ENCODE data around the gene LPIN1. TPM values are rescaled to one million over a fixed set of nuclear protein-coding genes. Genes with fewer than 3 reads are reported as not detected.

Gene LPIN1
- total and polyA plus RNA-seq, 2 of the 13 experiments (the other 11 are each of a cell fraction or from before 2014, with no cell fraction given): 9.7 to 19.4 TPM

- no peak for TF ChIP-seq GZF1 (CRISPR knock-in tag; IDR thresholded peaks at IDR 0.05)
- peak; percentile 25; the same call in 1 of the 2 replicates for TF ChIP-seq THAP11 (CRISPR knock-in tag; IDR thresholded peaks at IDR 0.05)
- TF ChIP-seq ZNF883 (CRISPR knock-in tag; IDR thresholded peaks at IDR 0.05; ENCODE audit: not compliant biosample characterization): no peak
- peak; percentile 75 to 79; a peak in 3 of 4 replicates for TF ChIP-seq NR2F1 (CRISPR knock-in tag; IDR thresholded peaks at IDR 0.05)
- TF ChIP-seq ARNT (IDR thresholded peaks at IDR 0.05): no peak
- TF ChIP-seq TRIM22 (IDR thresholded peaks at IDR 0.05): no peak
- TF ChIP-seq PRPF4 (IDR thresholded peaks at IDR 0.05; ENCODE audit: low read depth, low read length, poor library complexity, severe bottlenecking): no peak
- TF ChIP-seq ZSCAN9 (CRISPR knock-in tag; IDR thresholded peaks at IDR 0.05; ENCODE audit: borderline replicate concordance): no peak
- TF ChIP-seq SMAD1 (CRISPR knock-in tag; IDR thresholded peaks at IDR 0.05; ENCODE audit: borderline replicate concordance, low read depth): no peak
- no peak for TF ChIP-seq ZNF460 (CRISPR knock-in tag; IDR thresholded peaks at IDR 0.05; ENCODE audit: borderline replicate concordance)
- no peak for TF ChIP-seq NR1H2 (CRISPR knock-in tag; IDR thresholded peaks at IDR 0.05; ENCODE audit: borderline replicate concordance, low read depth)
- no peak for TF ChIP-seq ZNF777 (CRISPR knock-in tag; IDR thresholded peaks at IDR 0.05)
- no peak for TF ChIP-seq EHMT2 (IDR thresholded peaks at IDR 0.05; ENCODE audit: borderline replicate concordance, low read depth, low read length)
- TF ChIP-seq ZNF710 (CRISPR knock-in tag; IDR thresholded peaks at IDR 0.05; ENCODE audit: borderline replicate concordance): no peak
- TF ChIP-seq YEATS2 (CRISPR knock-in tag; IDR thresholded peaks at IDR 0.05; ENCODE audit: borderline replicate concordance): peak; percentile 79
- no peak; the same call in 1 of the 2 replicates for TF ChIP-seq PAXIP1 (CRISPR knock-in tag; conservative IDR thresholded peaks at IDR 0.05)
- no peak; the same call in 1 of the 2 replicates for TF ChIP-seq DR1 (CRISPR knock-in tag; IDR thresholded peaks at IDR 0.05)
- 0 out of 4 replicates have a peak, but pooled peaks of 1 of the 2 experiments have one; percentile 4 for TF ChIP-seq POLR2A (IDR thresholded peaks at IDR 0.05; ENCODE audit: insufficient read depth in 1 of 2, low read depth in 2 of 2, low read length in 2 of 2)
- no peak for TF ChIP-seq ZNF644 (CRISPR knock-in tag; IDR thresholded peaks at IDR 0.05; ENCODE audit: low read depth)
- no peak for TF ChIP-seq PBX2 (CRISPR knock-in tag; IDR thresholded peaks at IDR 0.05)
- no peak for TF ChIP-seq GPN1 (CRISPR knock-in tag; IDR thresholded peaks at IDR 0.05; ENCODE audit: borderline replicate concordance)
- no peak for TF ChIP-seq ZNF737 (CRISPR knock-in tag; IDR thresholded peaks at IDR 0.05; ENCODE audit: borderline replicate concordance)
These were observed 501 bp downstream of the LPIN1 start (continued) for GRCh38 chr2:11746807-11747459.
